Adipocyte (in vitro differentiated cells): ENCODE data around the gene COX10.
A peak's percentile ranks its signal among the peaks of the same experiment; 100 is the strongest.

ENCODE experiments used
- DNase-seq: peaks from one replicate; pipeline ENCODE4 v3.0.0-alpha.2; 2015; ENCODE audit warnings: low read depth
- H3K27me3 ChIP-seq: replicated peaks from 2 replicates; pipeline ENCODE4 v1.7.0; 2013; ENCODE audit warnings: mild to moderate bottlenecking, low read length, moderate library complexity; ENCODE audit not compliant: control insufficient read depth, insufficient read depth
- H3K36me3 ChIP-seq: 2 replicates; pipeline ENCODE4 v1.7.0; 2013; ENCODE audit warnings: low read length, mild to moderate bottlenecking, moderate library complexity; ENCODE audit not compliant: control insufficient read depth, insufficient read depth, severe bottlenecking
- H3K4me1 ChIP-seq: 2 replicates; pipeline ENCODE4 v1.7.0; 2013; ENCODE audit warnings: mild to moderate bottlenecking, low read length, moderate library complexity; ENCODE audit not compliant: control insufficient read depth, insufficient read depth
- H3K4me3 ChIP-seq: 2 replicates; pipeline ENCODE4 v1.7.0; 2013; ENCODE audit warnings: mild to moderate bottlenecking, low read length, moderate library complexity
- H3K9ac ChIP-seq: 2 replicates; pipeline ENCODE4 v1.7.0; 2013; ENCODE audit warnings: mild to moderate bottlenecking, low read length, moderate library complexity
- H3K9me3 ChIP-seq: 2 replicates; pipeline ENCODE4 v1.7.0; 2013; ENCODE audit warnings: mild to moderate bottlenecking, low read length, moderate library complexity; ENCODE audit not compliant: control insufficient read depth

The COX10 gene

GRCh38 chr17:14072881-14073280 lies 3.6 kb downstream of the COX10 start:
- Histone ChIP-seq H3K9me3 (no peaks in the 10 kb centered on the region), H3K4me3 (no peak overlapping the region), H3K27me3 (no peaks in the 10 kb centered on the region), H3K4me1 (peaks cover 20% of the 10 kb centered on the region), H3K36me3 (peaks cover 21% of the 10 kb centered on the region), H3K9ac (no peak overlapping the region)
- DNase-seq, result no peak

DNA sequence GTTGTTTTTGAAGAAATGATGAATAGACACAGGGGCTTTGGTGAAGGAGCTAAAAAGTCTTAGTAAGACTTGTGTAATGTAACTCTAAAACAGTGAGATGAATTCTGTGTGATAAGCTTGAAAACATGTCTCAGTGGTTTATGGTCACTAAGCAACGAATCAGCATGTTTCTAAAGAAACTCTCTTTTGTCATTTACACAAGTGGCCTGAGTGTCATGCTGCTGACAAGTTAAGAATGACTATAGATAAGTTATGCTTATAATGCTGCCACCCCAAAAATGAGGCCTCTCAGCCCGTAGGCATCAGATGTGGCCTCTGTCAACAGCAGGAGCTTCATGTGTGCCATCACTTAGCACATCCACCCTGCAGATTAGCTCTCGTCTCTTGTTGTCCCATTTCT lies 8.7 kb downstream of the COX10 start:
- Histone ChIP-seq H3K9me3 (no peaks in the 10 kb centered on the region), H3K9ac (no peak overlapping the region), H3K4me1 (peaks cover 10% of the 10 kb centered on the region), H3K4me3 (no peak overlapping the region), H3K36me3 (peaks cover 41% of the 10 kb centered on the region), H3K27me3 (no peaks in the 10 kb centered on the region)
- no peak for DNase-seq

GRCh38 chr17:14080847-14081251 lies 11.5 kb downstream of the COX10 start:
- H3K9ac ChIP-seq, result no peak overlapping the region
- peaks cover 15% of the 10 kb centered on the region for H3K4me1 ChIP-seq
- no peak overlapping the region for H3K4me3 ChIP-seq
- no peaks in the 10 kb centered on the region for H3K27me3 ChIP-seq
- peaks cover 32% of the 10 kb centered on the region for H3K36me3 ChIP-seq
- DNase-seq, result peak; percentile 81
- no peaks in the 10 kb centered on the region for H3K9me3 ChIP-seq

GRCh38 chr17:14082848-14083247 lies 13.5 kb downstream of the COX10 start:
- H3K27me3 ChIP-seq, result no peaks in the 10 kb centered on the region
- H3K36me3 ChIP-seq, result peaks cover 21% of the 10 kb centered on the region
- no peak for DNase-seq
- H3K9ac ChIP-seq, result no peak overlapping the region
- no peaks in the 10 kb centered on the region for H3K9me3 ChIP-seq
- H3K4me3 ChIP-seq, result no peak overlapping the region
- peaks cover 15% of the 10 kb centered on the region for H3K4me1 ChIP-seq

GRCh38 chr17:14084955-14085354 lies 15.7 kb downstream of the COX10 start:
- H3K4me1 ChIP-seq, result peaks cover 15% of the 10 kb centered on the region
- no peaks in the 10 kb centered on the region for H3K9me3 ChIP-seq
- no peak for DNase-seq
- H3K4me3 ChIP-seq, result no peak overlapping the region
- H3K36me3 ChIP-seq, result peaks cover 5% of the 10 kb centered on the region
- H3K27me3 ChIP-seq, result no peaks in the 10 kb centered on the region
- no peak overlapping the region for H3K9ac ChIP-seq

DNA sequence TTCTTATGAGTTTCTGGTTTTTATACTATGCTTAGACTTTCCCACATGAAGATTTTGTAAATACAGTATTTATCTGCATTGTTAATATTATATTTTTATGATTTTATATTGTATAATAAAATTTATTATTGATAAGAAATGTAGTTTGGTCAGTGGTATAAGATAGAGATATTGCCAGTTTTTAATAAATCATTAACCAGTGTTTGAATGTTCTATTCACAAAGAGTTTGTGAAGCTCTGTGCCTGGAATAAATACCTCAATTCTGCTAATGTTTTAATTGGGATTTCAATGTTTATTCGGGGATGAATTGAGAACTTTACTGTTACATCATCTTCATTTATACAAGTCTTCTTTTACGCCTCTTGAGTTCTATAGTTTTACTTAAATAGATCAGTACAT lies 16.9 kb downstream of the COX10 start:
- no peak for DNase-seq
- Histone ChIP-seq H3K27me3 (no peaks in the 10 kb centered on the region), H3K4me3 (no peak overlapping the region), H3K9ac (no peak overlapping the region), H3K36me3 (peaks cover 5% of the 10 kb centered on the region), H3K4me1 (peaks cover 8% of the 10 kb centered on the region), H3K9me3 (no peaks in the 10 kb centered on the region)

GRCh38 chr17:14089179-14089578 lies 19.9 kb downstream of the COX10 start:
- Histone ChIP-seq H3K4me3 (no peak overlapping the region), H3K27me3 (no peaks in the 10 kb centered on the region), H3K9me3 (no peaks in the 10 kb centered on the region), H3K9ac (no peak overlapping the region), H3K4me1 (peaks cover 14% of the 10 kb centered on the region), H3K36me3 (no peaks in the 10 kb centered on the region)
- DNase-seq, result no peak

DNA sequence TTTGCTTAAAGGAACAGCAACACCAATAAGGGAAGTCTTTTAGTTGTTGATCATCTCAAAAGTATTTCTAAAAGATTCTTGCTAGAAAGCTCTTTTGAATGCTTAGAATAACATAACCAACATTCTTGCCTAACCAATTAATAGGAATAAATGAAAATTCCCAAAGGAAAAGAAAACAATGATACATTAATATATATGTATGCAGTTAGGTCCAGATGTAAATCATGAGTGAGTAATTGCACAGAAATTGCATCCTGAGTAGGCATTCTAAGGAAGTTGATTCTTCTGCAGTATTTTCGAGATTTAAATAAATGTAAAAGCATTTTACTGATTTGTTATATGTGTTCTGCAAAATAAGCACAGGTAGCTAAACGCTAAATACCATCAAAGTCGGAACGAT lies 22.1 kb downstream of the COX10 start:
- peaks cover 14% of the 10 kb centered on the region for H3K4me1 ChIP-seq
- no peak overlapping the region for H3K9ac ChIP-seq
- no peaks in the 10 kb centered on the region for H3K27me3 ChIP-seq
- no peaks in the 10 kb centered on the region for H3K9me3 ChIP-seq
- no peaks in the 10 kb centered on the region for H3K36me3 ChIP-seq
- H3K4me3 ChIP-seq, result no peak overlapping the region
- DNase-seq, result peak; percentile 7

DNA sequence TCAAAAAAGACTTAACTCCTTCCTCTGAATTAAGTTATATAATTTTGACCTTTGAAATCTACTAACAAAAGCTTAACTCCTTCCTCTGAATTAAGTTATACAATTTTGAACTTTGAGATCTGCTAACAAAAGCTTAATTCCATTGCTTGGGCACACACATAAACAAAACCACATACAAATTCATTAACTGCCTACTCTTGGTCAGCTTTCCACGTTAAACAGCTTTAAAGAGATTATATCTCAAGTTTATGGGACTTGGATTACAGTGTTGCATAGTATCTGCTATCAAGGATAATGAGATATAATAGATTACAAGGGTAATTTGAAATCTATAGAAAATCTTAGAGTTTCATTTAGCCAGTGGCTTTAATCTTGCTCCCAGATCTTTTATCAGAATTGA lies 23.5 kb downstream of the COX10 start:
- no peaks in the 10 kb centered on the region for H3K9me3 ChIP-seq
- DNase-seq, result no peak
- H3K4me1 ChIP-seq, result peaks cover 14% of the 10 kb centered on the region
- no peaks in the 10 kb centered on the region for H3K36me3 ChIP-seq
- H3K4me3 ChIP-seq, result no peak overlapping the region
- H3K9ac ChIP-seq, result no peak overlapping the region
- H3K27me3 ChIP-seq, result no peaks in the 10 kb centered on the region

- H3K36me3 ChIP-seq, result no peaks in the 10 kb centered on the region
- DNase-seq, result no peak
- no peaks in the 10 kb centered on the region for H3K9me3 ChIP-seq
- H3K9ac ChIP-seq, result no peak overlapping the region
- H3K4me1 ChIP-seq, result peaks cover 22% of the 10 kb centered on the region
- no peak overlapping the region for H3K4me3 ChIP-seq
- H3K27me3 ChIP-seq, result no peaks in the 10 kb centered on the region
Measured at GRCh38 chr17:14094676-14095601, 25.6 kb downstream of the COX10 start.

DNA sequence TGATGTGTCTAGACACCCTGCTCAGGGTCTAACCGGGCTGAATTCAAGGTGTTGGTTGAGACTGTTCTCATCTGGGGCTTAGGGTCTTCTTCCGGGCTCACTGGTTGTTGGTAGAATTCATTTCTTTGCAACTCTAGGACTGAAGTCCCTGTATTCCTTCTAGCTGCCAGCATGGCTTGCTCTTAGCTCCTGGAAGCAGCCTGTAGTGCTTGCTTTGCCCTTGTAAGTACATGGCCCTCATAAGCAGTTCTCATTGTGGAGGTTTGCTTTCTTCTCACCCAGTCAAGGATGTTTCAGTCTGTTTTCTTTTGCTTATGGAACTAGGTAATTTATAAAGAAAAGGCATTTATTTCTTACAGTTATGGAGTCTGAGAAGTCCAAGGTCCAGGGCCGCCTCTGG lies 26.3 kb downstream of the COX10 start:
- Histone ChIP-seq H3K9me3 (no peaks in the 10 kb centered on the region), H3K4me1 (peaks cover 22% of the 10 kb centered on the region), H3K4me3 (no peak overlapping the region), H3K36me3 (no peaks in the 10 kb centered on the region), H3K27me3 (no peaks in the 10 kb centered on the region), H3K9ac (no peak overlapping the region)
- no peak for DNase-seq

GRCh38 chr17:14098246-14098645 lies 28.9 kb downstream of the COX10 start:
- H3K4me1 ChIP-seq, result peaks cover 11% of the 10 kb centered on the region
- no peaks in the 10 kb centered on the region for H3K9me3 ChIP-seq
- H3K36me3 ChIP-seq, result peaks cover 11% of the 10 kb centered on the region
- no peak overlapping the region for H3K9ac ChIP-seq
- H3K4me3 ChIP-seq, result no peak overlapping the region
- H3K27me3 ChIP-seq, result no peaks in the 10 kb centered on the region
- DNase-seq, result peak; percentile 7
